ENCODE measurements around the gene LTBP1. TPM values are rescaled to one million over a fixed set of nuclear protein-coding genes. Genes with fewer than 3 reads are reported as not detected.

LTBP1 gene
- total RNA-seq, 1 experiment from 2014 or later, result 13.9 TPM

GRCh38 chr2:33256162-33256755 is 309.5 kb downstream of the LTBP1 start:
- H3K36me3 Mint-ChIP-seq (ENCODE audit: insufficient read depth, unreplicated experiment), result no peaks in the 10 kb centered on the region
- no TSS peak for BruUV-seq (replicated peaks)
- no peaks in the 10 kb centered on the region for H3K9me3 Mint-ChIP-seq (ENCODE audit: low read depth, unreplicated experiment)
- intact Hi-C loops (cut with micrococcal nuclease; ENCODE audit: unreplicated experiment), result no loop called here
- no peak for DNase-seq
- no peaks in the 10 kb centered on the region for H3K27me3 Mint-ChIP-seq (ENCODE audit: unreplicated experiment)
- H3K27ac Mint-ChIP-seq (ENCODE audit: unreplicated experiment), result no peak overlapping the region
- no peak overlapping the region for H3K4me3 Mint-ChIP-seq (ENCODE audit: low read depth, unreplicated experiment)
- CTCF ChIA-PET, result no interaction called here
- H3K4me1 Mint-ChIP-seq (ENCODE audit: low read depth, unreplicated experiment), result no peaks in the 10 kb centered on the region
- TF ChIP-seq CTCF (IDR thresholded peaks at IDR 0.05; ENCODE audit: unreplicated experiment), result no peak

GRCh38 chr2:33258387-33258786 is 311.6 kb downstream of the LTBP1 start:
- H3K4me3 Mint-ChIP-seq (ENCODE audit: low read depth, unreplicated experiment), result no peak overlapping the region
- CTCF ChIA-PET, result no interaction called here
- H3K36me3 Mint-ChIP-seq (ENCODE audit: insufficient read depth, unreplicated experiment), result no peaks in the 10 kb centered on the region
- no peaks in the 10 kb centered on the region for H3K4me1 Mint-ChIP-seq (ENCODE audit: low read depth, unreplicated experiment)
- no TSS peak for BruUV-seq (replicated peaks)
- no peaks in the 10 kb centered on the region for H3K27me3 Mint-ChIP-seq (ENCODE audit: unreplicated experiment)
- no peak overlapping the region for H3K27ac Mint-ChIP-seq (ENCODE audit: unreplicated experiment)
- H3K9me3 Mint-ChIP-seq (ENCODE audit: low read depth, unreplicated experiment), result no peaks in the 10 kb centered on the region
- DNase-seq, result no peak
- no peak for TF ChIP-seq CTCF (IDR thresholded peaks at IDR 0.05; ENCODE audit: unreplicated experiment)
- intact Hi-C loops (cut with micrococcal nuclease; ENCODE audit: unreplicated experiment), result no loop called here

GRCh38 chr2:33262097-33262496 is 315.3 kb downstream of the LTBP1 start:
- Mint-ChIP-seq H3K9me3 (ENCODE audit: low read depth, unreplicated experiment) (no peaks in the 10 kb centered on the region), H3K36me3 (ENCODE audit: insufficient read depth, unreplicated experiment) (no peaks in the 10 kb centered on the region), H3K27ac (ENCODE audit: unreplicated experiment) (no peak overlapping the region), H3K4me3 (ENCODE audit: low read depth, unreplicated experiment) (no peak overlapping the region), H3K4me1 (ENCODE audit: low read depth, unreplicated experiment) (no peaks in the 10 kb centered on the region), H3K27me3 (ENCODE audit: unreplicated experiment) (no peaks in the 10 kb centered on the region)
- CTCF ChIA-PET, result interaction anchor here (0.6 kb wide), 1 partner anchor 20 kb away, joined by 7 read pairs; no protein-coding TSS in a partner anchor
- no peak for DNase-seq
- no peak for TF ChIP-seq CTCF (IDR thresholded peaks at IDR 0.05; ENCODE audit: unreplicated experiment)
- BruUV-seq (replicated peaks), result no TSS peak
- intact Hi-C loops (cut with micrococcal nuclease; ENCODE audit: unreplicated experiment), result no loop called here

- TF ChIP-seq CTCF (IDR thresholded peaks at IDR 0.05; ENCODE audit: unreplicated experiment), result no peak
- Mint-ChIP-seq H3K4me1 (ENCODE audit: low read depth, unreplicated experiment) (no peaks in the 10 kb centered on the region), H3K9me3 (ENCODE audit: low read depth, unreplicated experiment) (no peaks in the 10 kb centered on the region), H3K27ac (ENCODE audit: unreplicated experiment) (no peak overlapping the region), H3K4me3 (ENCODE audit: low read depth, unreplicated experiment) (no peak overlapping the region), H3K27me3 (ENCODE audit: unreplicated experiment) (no peaks in the 10 kb centered on the region), H3K36me3 (ENCODE audit: insufficient read depth, unreplicated experiment) (no peaks in the 10 kb centered on the region)
- DNase-seq, result no peak
- CTCF ChIA-PET, result no interaction called here
- no TSS peak for BruUV-seq (replicated peaks)
- intact Hi-C loops (cut with micrococcal nuclease; ENCODE audit: unreplicated experiment), result no loop called here
Measured at GRCh38 chr2:33264766-33265165, 318.0 kb downstream of the LTBP1 start.

Data from Calu3 (cell line).